Stimulated activated naive CD4-positive, alpha-beta T cell (primary cell): Measurements from ENCODE around the gene FHIP1A.
A peak's percentile ranks its signal among the peaks of the same experiment; 100 is the strongest.
"Not testable (repeated sequence)": the region's sequence is repeated elsewhere in the genome, so short reads cannot be mapped to it uniquely, and the experiment has no call there.

Source experiments
- DNase-seq, 6 experiments: peaks; one replicate each; lab custom pipeline; 2025; lab: John Stamatoyannopoulos, UW

The FHIP1A gene

DNA sequence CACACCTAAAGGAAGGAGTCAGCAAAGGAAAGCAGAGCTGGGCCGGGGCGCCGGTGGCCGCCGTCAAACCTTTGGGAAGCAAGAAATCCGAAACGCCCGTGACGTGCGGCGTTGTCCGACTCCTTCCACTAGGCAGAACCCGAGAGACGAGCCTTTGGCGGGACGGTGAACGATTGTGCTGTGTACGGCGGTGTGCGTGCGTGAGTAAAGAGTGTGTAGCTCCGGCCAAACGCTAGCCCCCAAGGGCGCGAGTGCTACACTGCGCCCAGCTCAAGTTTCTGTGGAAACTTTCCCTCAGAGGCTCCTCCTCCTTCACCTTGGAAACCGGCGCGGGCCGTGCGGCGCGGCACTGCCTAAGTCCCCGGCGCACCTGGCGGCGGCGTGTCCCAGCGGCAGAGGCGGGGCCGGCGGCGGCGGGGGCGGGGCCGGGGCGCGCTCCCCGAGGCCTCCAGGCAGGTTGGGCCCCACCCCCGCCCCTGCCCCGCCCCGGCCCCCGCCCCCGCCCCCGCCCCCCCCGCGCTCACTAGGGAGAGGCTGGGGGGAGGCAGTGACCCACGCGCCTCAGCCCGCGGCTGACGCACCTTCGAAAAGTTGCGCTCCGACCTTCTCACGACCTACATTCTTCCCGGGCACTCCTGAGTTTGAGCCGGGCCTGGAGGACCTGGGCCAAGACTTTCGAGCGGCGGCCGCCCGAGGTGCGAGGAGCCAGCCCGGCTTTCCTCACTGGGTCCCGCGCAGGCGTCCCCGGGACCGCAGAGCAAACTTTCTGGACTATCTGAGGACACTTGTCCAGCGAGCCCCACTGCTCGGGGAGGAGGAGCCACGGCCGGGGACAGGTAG, at the start of gene FHIP1A:
Gene FHIP1A, plus strand, starts transcription at position 547 of the 840 bp plus-strand sequence. CDS start 157,084 bp downstream, outside the sequence.
- DNase-seq: peak; percentile 79 to 88 (median 82)

DNA sequence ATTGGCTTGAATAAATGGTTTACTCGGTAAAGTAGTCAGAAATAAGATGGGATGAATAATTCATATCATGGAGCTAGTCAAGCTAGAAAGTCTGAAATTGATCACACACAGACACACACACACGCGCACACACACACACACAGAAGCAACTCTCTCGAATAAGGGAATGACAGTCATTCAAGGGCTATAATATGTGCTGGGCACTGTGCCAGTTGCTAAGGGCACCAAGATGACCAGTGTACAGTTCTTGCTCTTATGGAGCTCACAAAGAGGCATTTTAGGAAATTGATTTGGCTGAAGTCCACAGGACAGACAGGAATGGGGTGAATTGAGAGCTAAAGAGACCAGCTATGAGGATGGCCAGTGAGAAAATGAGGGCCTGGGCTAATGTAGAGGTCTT, 49.4 kb upstream of the FHIP1A start:
- DNase-seq: no peak

GRCh38 chr4:151361126-151361525, 47.9 kb upstream of the FHIP1A start:
- DNase-seq: no peak

GRCh38 chr4:151361966-151362365, 47.0 kb upstream of the FHIP1A start:
- no peak for DNase-seq

- DNase-seq: peak; percentile 49 to 75 (median 68)
Observed at GRCh38 chr4:151362404-151363164, 46.4 kb upstream of the FHIP1A start.

DNA sequence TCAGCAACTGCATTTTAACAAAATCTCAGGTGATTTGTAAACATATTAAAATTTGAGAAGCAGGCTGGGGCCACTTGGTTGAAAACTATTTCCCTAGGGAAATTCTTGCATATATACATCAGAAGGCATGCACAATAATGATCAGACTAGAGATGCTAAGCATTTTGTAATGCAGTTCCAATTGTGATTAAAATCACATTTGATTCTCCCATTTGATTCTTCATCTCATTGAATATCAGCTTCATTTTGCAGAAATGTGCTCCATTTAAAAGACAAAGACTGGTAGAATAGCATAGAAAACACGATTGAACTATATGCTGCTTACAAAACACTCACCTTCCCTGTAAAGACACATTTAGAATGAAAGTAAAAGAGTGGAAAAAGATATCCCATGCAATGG, 32.4 kb upstream of the FHIP1A start:
- DNase-seq: no peak

DNA sequence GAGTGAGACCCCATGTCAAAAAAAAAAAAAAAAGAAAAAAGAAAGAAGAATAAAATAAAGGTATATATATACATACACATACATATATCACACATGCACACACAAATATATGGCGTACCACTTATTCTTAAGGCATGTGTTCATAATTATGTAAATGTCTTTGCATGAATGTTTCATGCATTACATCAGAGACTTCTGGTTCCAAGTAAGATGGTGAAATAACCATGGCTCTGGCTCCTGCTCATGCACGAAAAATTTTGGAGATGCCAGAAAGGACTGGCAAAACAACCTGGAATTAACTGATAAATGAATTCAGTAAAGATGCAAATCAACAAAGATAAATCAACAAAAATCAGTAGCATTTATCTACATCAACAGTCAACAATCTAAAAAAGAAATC, 19.7 kb upstream of the FHIP1A start:
- DNase-seq: no peak

DNA sequence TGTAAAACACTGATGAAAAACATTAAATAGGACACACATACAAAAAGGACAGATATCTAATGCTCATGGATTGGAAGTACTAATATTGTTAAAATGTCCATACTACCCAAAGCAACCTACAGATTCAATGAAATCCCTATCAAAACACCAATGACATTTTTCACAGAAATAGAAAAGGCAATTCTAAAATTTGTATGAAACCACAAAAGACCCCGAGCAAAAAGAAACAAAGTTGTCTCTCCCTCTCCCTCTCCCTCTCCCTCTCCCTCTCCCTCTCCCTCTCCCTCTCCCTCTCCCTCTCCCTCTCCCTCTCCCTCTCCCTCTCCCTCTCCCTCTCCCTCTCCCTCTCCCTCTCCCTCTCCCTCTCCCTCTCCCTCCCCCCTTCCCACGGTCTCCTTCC, 19.2 kb upstream of the FHIP1A start:
- not testable (repeated sequence) for DNase-seq

- no peak for DNase-seq
Observed at GRCh38 chr4:151395873-151396272, 13.1 kb upstream of the FHIP1A start.

- DNase-seq: no peak
Observed at GRCh38 chr4:151400343-151400742, 8.6 kb upstream of the FHIP1A start.

- DNase-seq: no peak
Observed at GRCh38 chr4:151401739-151402138, 7.2 kb upstream of the FHIP1A start.

GRCh38 chr4:151402145-151402865, 6.7 kb upstream of the FHIP1A start:
- DNase-seq: no peak

- no peak for DNase-seq
Observed at GRCh38 chr4:151403656-151404055, 5.3 kb upstream of the FHIP1A start.

- not testable (repeated sequence) for DNase-seq
Observed at GRCh38 chr4:151404802-151405201, 4.2 kb upstream of the FHIP1A start.

DNA sequence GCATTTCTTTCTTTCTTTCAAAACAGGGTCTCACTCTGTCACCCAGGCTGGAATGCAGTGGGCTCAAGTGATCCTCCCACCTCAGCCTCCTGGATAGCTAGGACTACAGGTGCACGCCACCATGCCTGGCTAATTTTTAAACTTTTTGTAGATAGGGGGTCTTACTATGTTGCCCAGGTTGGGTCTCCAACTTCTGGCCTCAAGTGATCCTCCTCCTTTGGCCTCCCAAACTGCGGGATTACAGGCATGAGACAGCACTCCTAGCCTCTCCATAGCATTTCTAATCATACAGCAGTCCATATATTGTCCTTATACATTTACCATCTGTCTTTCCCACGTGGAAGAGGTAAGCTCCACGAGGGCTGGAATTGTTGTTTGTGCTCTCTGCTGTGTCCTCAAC, 2.0 kb upstream of the FHIP1A start:
- no peak for DNase-seq

DNA sequence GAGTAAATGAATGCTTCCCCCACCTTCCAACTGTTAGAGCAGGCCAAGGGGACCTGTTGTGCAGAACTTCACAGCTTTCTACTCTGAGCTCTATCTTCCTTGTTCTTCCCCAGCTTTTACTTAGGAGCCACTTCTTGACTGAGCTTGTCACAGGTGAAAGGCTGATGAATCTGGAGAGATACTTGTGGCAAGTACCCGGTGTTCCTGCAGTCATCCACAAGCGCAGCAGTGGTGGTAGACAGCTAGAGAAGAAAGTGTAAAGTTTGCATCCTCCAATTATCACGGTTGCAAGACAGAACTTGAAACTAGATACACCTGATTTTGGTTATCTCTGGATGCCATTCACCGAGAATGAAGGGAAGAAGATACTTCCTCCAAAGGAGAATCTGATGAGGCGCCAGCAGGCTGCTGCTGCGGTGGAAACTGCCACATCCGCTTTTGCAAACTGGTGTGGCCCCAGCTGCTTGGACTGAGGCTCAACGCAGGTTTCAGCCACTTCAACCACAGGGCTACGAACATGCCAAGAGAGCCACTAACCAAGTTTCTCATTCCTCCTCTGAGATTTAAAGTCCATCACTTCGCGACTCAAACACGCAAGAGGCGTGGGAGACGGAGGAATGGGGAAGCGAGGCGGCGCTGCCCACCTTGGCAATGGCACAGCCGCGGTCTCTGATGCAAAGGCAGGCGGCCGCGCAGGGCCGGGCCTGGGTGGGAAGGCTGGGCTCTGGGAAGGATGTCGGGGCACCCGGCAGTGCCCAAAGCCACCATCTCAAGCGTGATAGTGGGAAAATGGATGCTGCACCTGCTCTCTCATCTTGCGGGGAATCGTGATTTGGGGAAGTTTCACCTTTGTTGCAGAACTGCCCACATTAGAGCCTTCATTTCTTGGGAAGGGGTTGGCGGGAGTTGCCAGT, 1.3 kb upstream of the FHIP1A start:
- DNase-seq: peak in 5 of 6 experiments; percentile 1 to 24 (median 11)

GRCh38 chr4:151408380-151408629, 671 bp upstream of the FHIP1A start:
- DNase-seq: no peak

GRCh38 chr4:151409470-151410313, 716 bp downstream of the FHIP1A start:
- DNase-seq: peak in 2 of 6 experiments; percentile 26 to 41

GRCh38 chr4:151415978-151416377, 7.0 kb downstream of the FHIP1A start:
- DNase-seq: no peak

DNA sequence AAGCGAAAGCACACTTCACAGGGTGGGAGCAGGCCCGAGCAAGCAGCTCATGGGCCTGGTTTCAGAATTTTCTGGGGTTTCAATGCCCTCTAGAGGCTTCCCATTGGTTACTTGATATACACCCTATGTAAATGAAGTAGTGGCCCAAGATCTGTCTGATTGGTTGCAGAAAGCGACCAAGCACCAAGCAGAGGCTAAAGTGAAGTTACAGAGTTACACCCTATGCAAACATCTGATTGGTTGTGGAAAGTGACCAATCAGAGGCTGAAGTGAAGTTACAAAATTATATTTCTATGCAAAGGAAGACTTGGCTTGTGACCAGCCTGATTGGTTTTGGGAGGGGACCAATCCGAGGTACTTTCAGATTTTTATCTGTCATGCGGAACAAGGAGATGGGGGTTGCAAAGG, 8.2 kb downstream of the FHIP1A start:
- DNase-seq: no peak
